Muscle layer of colon (tissue), 2 donors: ENCODE results near the gene CALM1.

Experiments used
- H3K27ac ChIP-seq: one replicate; pipeline ENCODE4 v1.7.0; 2013; ENCODE audit warnings: low read depth, mild to moderate bottlenecking, low read length, moderate library complexity
- H3K27me3 ChIP-seq, 2 donors: one replicate each; pipeline ENCODE4 v1.7.0; 2013; ENCODE audit warnings: low read length in 2 of 2, mild to moderate bottlenecking in 2 of 2; ENCODE audit not compliant: insufficient read depth in 2 of 2, control insufficient read depth in 1 of 2
- H3K36me3 ChIP-seq: one replicate; pipeline ENCODE4 v1.7.0; 2013; ENCODE audit warnings: mild to moderate bottlenecking, low read length; ENCODE audit not compliant: insufficient read depth
- H3K4me1 ChIP-seq: one replicate; pipeline ENCODE4 v1.7.0; 2013; ENCODE audit warnings: mild to moderate bottlenecking, low read length; ENCODE audit not compliant: insufficient read depth
- H3K4me3 ChIP-seq, 2 donors: one replicate each; pipeline ENCODE4 v1.7.0; 2013; ENCODE audit warnings: low read length in 2 of 2, low read depth in 1 of 2, mild to moderate bottlenecking in 1 of 2, moderate library complexity in 1 of 2
- H3K9ac ChIP-seq: one replicate; pipeline ENCODE4 v1.7.0; 2013; ENCODE audit warnings: low read length
- H3K9me3 ChIP-seq: one replicate; pipeline ENCODE4 v1.7.0; 2013; ENCODE audit warnings: mild to moderate bottlenecking, low read length
- donor health status: abdominal sarcoma.
- donor health status: Adenocarcinoma of cecum.

Gene CALM1

GRCh38 chr14:90400904-90401561 is 4.2 kb downstream of the CALM1 start:
- peak overlapping the region; percentile 67 for H3K27ac ChIP-seq
- H3K27me3 ChIP-seq: no peaks in the 10 kb centered on the region
- H3K4me1 ChIP-seq: peaks cover 66% of the 10 kb centered on the region

GRCh38 chr14:90402016-90402415 is 5.2 kb downstream of the CALM1 start:
- peaks cover 68% of the 10 kb centered on the region for H3K36me3 ChIP-seq

More at GRCh38 chr14:90400904-90401561, 4.2 kb downstream of the CALM1 start:
- Histone ChIP-seq H3K36me3 (peaks cover 63% of the 10 kb centered on the region), H3K9ac (peak overlapping the region; percentile 71), H3K9me3 (no peaks in the 10 kb centered on the region), H3K4me3 (no peak overlapping the region)

GRCh38 chr14:90403065-90403464 is 6.2 kb downstream of the CALM1 start:
- peaks cover 68% of the 10 kb centered on the region for H3K36me3 ChIP-seq
- no peaks in the 10 kb centered on the region for H3K9me3 ChIP-seq
- H3K27me3 ChIP-seq: no peaks in the 10 kb centered on the region
- no peak overlapping the region for H3K4me3 ChIP-seq
- H3K9ac ChIP-seq: peak overlapping the region; percentile 16
- peak overlapping the region; percentile 80 for H3K27ac ChIP-seq
- H3K4me1 ChIP-seq: peaks cover 85% of the 10 kb centered on the region

More at GRCh38 chr14:90402016-90402415, 5.2 kb downstream of the CALM1 start:
- Histone ChIP-seq H3K4me1 (peaks cover 76% of the 10 kb centered on the region), H3K9ac (peak overlapping the region; percentile 16), H3K4me3 (no peak overlapping the region), H3K9me3 (no peaks in the 10 kb centered on the region), H3K27ac (peak overlapping the region; percentile 80), H3K27me3 (no peaks in the 10 kb centered on the region)

GRCh38 chr14:90405101-90405500 is 8.3 kb downstream of the CALM1 start:
- Histone ChIP-seq H3K4me3 (no peak overlapping the region), H3K27ac (peak overlapping the region; percentile 82), H3K27me3 (no peaks in the 10 kb centered on the region), H3K36me3 (peaks cover 65% of the 10 kb centered on the region), H3K4me1 (peaks cover 95% of the 10 kb centered on the region), H3K9me3 (no peaks in the 10 kb centered on the region), H3K9ac (no peak overlapping the region)

GRCh38 chr14:90405755-90406154 is 8.9 kb downstream of the CALM1 start:
- Histone ChIP-seq H3K27ac (peak overlapping the region; percentile 82), H3K27me3 (no peaks in the 10 kb centered on the region), H3K4me1 (peaks cover 89% of the 10 kb centered on the region), H3K9me3 (no peaks in the 10 kb centered on the region), H3K4me3 (no peak overlapping the region), H3K36me3 (peaks cover 58% of the 10 kb centered on the region), H3K9ac (peak overlapping the region; percentile 9)

- peak overlapping the region; percentile 82 for H3K27ac ChIP-seq
- peaks cover 82% of the 10 kb centered on the region for H3K4me1 ChIP-seq
- H3K9ac ChIP-seq: peak overlapping the region; percentile 9
- H3K9me3 ChIP-seq: no peaks in the 10 kb centered on the region
- peaks cover 52% of the 10 kb centered on the region for H3K36me3 ChIP-seq
- no peaks in the 10 kb centered on the region for H3K27me3 ChIP-seq
- no peak overlapping the region for H3K4me3 ChIP-seq
Observed at GRCh38 chr14:90406384-90406798, 9.6 kb downstream of the CALM1 start.

- H3K36me3 ChIP-seq: peaks cover 44% of the 10 kb centered on the region
- no peaks in the 10 kb centered on the region for H3K27me3 ChIP-seq
- H3K4me1 ChIP-seq: peaks cover 74% of the 10 kb centered on the region
- H3K9ac ChIP-seq: no peak overlapping the region
- no peak overlapping the region for H3K4me3 ChIP-seq
- H3K9me3 ChIP-seq: no peaks in the 10 kb centered on the region
- peak overlapping the region; percentile 82 for H3K27ac ChIP-seq
Observed at GRCh38 chr14:90407230-90407629, 10.4 kb downstream of the CALM1 start.

- H3K27ac ChIP-seq: peak overlapping the region; percentile 82
- peaks cover 59% of the 10 kb centered on the region for H3K4me1 ChIP-seq
- no peak overlapping the region for H3K4me3 ChIP-seq
- H3K27me3 ChIP-seq: no peaks in the 10 kb centered on the region
- peak overlapping the region; percentile 31 for H3K9ac ChIP-seq
- H3K36me3 ChIP-seq: peaks cover 29% of the 10 kb centered on the region
- H3K9me3 ChIP-seq: no peaks in the 10 kb centered on the region
Observed at GRCh38 chr14:90408713-90409112, 11.9 kb downstream of the CALM1 start.

GRCh38 chr14:90409209-90409730 is 12.4 kb downstream of the CALM1 start:
- Histone ChIP-seq H3K9ac (peak overlapping the region; percentile 31), H3K4me1 (peaks cover 54% of the 10 kb centered on the region), H3K27ac (peak overlapping the region; percentile 82), H3K4me3 (no peak overlapping the region), H3K9me3 (no peaks in the 10 kb centered on the region), H3K36me3 (peaks cover 23% of the 10 kb centered on the region), H3K27me3 (no peaks in the 10 kb centered on the region)

- H3K9me3 ChIP-seq: no peaks in the 10 kb centered on the region
- H3K9ac ChIP-seq: no peak overlapping the region
- H3K36me3 ChIP-seq: no peaks in the 10 kb centered on the region
- H3K4me3 ChIP-seq: no peak overlapping the region
- H3K27me3 ChIP-seq: no peaks in the 10 kb centered on the region
- H3K27ac ChIP-seq: no peak overlapping the region
- peaks cover 26% of the 10 kb centered on the region for H3K4me1 ChIP-seq
Observed at GRCh38 chr14:90412058-90412457, 15.2 kb downstream of the CALM1 start.

- Histone ChIP-seq H3K4me1 (peaks cover 12% of the 10 kb centered on the region), H3K9ac (no peak overlapping the region), H3K9me3 (no peaks in the 10 kb centered on the region), H3K27me3 (no peaks in the 10 kb centered on the region), H3K36me3 (no peaks in the 10 kb centered on the region), H3K4me3 (no peak overlapping the region), H3K27ac (no peak overlapping the region)
Observed at GRCh38 chr14:90416720-90417119, 19.9 kb downstream of the CALM1 start.

- H3K27me3 ChIP-seq: no peaks in the 10 kb centered on the region
- H3K9me3 ChIP-seq: no peaks in the 10 kb centered on the region
- H3K4me3 ChIP-seq: no peak overlapping the region
- H3K27ac ChIP-seq: no peak overlapping the region
- no peak overlapping the region for H3K9ac ChIP-seq
- peaks cover 12% of the 10 kb centered on the region for H3K4me1 ChIP-seq
- no peaks in the 10 kb centered on the region for H3K36me3 ChIP-seq
Observed at GRCh38 chr14:90418053-90418452, 21.2 kb downstream of the CALM1 start.
